ENCODE results near the gene PLCB4. TPM values are rescaled to one million over a fixed set of nuclear protein-coding genes. Genes with fewer than 3 reads are reported as not detected.

PLCB4 gene
- total RNA-seq, 1 experiment from 2014 or later = 12.6 TPM

DNA sequence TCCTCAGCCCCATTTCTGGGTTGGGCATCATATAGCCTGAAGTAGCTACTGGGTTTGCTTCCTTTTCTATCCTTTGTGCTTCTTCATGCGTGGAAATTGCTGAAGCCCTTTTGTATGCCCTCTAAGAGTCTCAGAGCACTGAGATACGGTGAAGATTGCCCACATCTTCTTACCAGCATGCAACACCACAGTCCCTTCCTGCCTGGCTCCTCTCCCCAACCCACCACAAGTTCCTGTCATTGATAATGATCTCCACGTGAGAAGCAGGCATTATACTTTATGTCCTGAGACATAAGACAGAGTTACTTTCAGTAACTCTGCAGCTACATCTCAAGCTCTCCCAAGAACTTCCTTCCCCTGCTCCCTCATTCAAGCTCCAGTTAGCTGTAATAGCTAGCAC lies 15.8 kb upstream of the PLCB4 start (continued):
- TF ChIP-seq, protein P1, sequence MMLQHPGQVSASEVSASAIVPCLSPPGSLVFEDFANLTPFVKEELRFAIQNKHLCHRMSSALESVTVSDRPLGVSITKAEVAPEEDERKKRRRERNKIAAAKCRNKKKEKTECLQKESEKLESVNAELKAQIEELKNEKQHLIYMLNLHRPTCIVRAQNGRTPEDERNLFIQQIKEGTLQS (CRISPR knock-in tag; conservative IDR thresholded peaks at IDR 0.05) = no peak
- TF ChIP-seq, protein P2, sequence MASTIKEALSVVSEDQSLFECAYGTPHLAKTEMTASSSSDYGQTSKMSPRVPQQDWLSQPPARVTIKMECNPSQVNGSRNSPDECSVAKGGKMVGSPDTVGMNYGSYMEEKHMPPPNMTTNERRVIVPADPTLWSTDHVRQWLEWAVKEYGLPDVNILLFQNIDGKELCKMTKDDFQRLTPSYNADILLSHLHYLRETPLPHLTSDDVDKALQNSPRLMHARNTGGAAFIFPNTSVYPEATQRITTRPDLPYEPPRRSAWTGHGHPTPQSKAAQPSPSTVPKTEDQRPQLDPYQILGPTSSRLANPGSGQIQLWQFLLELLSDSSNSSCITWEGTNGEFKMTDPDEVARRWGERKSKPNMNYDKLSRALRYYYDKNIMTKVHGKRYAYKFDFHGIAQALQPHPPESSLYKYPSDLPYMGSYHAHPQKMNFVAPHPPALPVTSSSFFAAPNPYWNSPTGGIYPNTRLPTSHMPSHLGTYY (CRISPR knock-in tag; IDR thresholded peaks at IDR 0.05) = no peak
- TF ChIP-seq ZNF219 (CRISPR knock-in tag; IDR thresholded peaks at IDR 0.05; ENCODE audit: borderline replicate concordance) (no peak), NR2C2 (CRISPR knock-in tag; IDR thresholded peaks at IDR 0.05) (no peak), ZNF317 (CRISPR knock-in tag; IDR thresholded peaks at IDR 0.05; ENCODE audit: borderline replicate concordance, low read depth) (no peak)
- TF ChIP-seq, protein P3, sequence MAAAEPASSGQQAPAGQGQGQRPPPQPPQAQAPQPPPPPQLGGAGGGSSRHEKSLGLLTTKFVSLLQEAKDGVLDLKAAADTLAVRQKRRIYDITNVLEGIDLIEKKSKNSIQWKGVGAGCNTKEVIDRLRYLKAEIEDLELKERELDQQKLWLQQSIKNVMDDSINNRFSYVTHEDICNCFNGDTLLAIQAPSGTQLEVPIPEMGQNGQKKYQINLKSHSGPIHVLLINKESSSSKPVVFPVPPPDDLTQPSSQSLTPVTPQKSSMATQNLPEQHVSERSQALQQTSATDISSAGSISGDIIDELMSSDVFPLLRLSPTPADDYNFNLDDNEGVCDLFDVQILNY (CRISPR knock-in tag; IDR thresholded peaks at IDR 0.05) = no peak
- TF ChIP-seq, protein P4, sequence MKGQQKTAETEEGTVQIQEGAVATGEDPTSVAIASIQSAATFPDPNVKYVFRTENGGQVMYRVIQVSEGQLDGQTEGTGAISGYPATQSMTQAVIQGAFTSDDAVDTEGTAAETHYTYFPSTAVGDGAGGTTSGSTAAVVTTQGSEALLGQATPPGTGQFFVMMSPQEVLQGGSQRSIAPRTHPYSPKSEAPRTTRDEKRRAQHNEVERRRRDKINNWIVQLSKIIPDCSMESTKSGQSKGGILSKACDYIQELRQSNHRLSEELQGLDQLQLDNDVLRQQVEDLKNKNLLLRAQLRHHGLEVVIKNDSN (CRISPR knock-in tag; IDR thresholded peaks at IDR 0.05) = no peak
- TF ChIP-seq, protein P5, sequence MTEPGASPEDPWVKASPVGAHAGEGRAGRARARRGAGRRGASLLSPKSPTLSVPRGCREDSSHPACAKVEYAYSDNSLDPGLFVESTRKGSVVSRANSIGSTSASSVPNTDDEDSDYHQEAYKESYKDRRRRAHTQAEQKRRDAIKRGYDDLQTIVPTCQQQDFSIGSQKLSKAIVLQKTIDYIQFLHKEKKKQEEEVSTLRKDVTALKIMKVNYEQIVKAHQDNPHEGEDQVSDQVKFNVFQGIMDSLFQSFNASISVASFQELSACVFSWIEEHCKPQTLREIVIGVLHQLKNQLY (CRISPR knock-in tag; IDR thresholded peaks at IDR 0.05) = no peak

DNA sequence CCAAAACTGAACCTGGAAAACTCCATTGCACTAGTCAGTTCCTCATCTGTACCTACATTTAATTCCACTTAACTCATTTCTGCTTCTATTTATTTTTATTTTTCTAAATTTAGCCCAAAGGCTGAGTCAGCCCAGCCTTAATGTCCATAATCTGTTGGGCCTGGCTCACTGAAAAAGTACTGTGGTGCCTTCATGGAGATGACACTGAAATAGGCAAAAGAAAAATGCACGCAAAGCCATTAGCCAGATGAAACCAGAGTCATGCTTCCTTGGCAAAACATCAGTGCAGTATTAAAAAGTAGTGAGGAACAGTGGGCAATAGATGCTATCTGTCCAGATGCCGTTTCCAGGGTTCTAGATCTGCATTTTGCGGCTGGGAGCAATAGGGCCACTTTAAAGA lies 14.7 kb upstream of the PLCB4 start:
- POLR2A ChIA-PET = no interaction called here
- no peaks in the 10 kb centered on the region for H3K27me3 Mint-ChIP-seq (ENCODE audit: low read depth)
- no peak overlapping the region for H3K27ac Mint-ChIP-seq
- no peak overlapping the region for H3K4me3 Mint-ChIP-seq
- peaks cover 3% of the 10 kb centered on the region for H3K9me3 Mint-ChIP-seq
- peaks cover 14% of the 10 kb centered on the region for H3K4me1 Mint-ChIP-seq
- DNase-seq (ENCODE audit: low spot score) (no peak), ATAC-seq (no peak)
- peaks cover 3% of the 10 kb centered on the region for H3K36me3 Mint-ChIP-seq
- CTCF ChIA-PET = no interaction called here
- TF ChIP-seq ZNF121 (CRISPR knock-in tag; IDR thresholded peaks at IDR 0.05) = no peak
- TF ChIP-seq, protein P6, sequence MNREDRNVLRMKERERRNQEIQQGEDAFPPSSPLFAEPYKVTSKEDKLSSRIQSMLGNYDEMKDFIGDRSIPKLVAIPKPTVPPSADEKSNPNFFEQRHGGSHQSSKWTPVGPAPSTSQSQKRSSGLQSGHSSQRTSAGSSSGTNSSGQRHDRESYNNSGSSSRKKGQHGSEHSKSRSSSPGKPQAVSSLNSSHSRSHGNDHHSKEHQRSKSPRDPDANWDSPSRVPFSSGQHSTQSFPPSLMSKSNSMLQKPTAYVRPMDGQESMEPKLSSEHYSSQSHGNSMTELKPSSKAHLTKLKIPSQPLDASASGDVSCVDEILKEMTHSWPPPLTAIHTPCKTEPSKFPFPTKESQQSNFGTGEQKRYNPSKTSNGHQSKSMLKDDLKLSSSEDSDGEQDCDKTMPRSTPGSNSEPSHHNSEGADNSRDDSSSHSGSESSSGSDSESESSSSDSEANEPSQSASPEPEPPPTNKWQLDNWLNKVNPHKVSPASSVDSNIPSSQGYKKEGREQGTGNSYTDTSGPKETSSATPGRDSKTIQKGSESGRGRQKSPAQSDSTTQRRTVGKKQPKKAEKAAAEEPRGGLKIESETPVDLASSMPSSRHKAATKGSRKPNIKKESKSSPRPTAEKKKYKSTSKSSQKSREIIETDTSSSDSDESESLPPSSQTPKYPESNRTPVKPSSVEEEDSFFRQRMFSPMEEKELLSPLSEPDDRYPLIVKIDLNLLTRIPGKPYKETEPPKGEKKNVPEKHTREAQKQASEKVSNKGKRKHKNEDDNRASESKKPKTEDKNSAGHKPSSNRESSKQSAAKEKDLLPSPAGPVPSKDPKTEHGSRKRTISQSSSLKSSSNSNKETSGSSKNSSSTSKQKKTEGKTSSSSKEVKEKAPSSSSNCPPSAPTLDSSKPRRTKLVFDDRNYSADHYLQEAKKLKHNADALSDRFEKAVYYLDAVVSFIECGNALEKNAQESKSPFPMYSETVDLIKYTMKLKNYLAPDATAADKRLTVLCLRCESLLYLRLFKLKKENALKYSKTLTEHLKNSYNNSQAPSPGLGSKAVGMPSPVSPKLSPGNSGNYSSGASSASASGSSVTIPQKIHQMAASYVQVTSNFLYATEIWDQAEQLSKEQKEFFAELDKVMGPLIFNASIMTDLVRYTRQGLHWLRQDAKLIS (CRISPR knock-in tag; IDR thresholded peaks at IDR 0.05; ENCODE audit: borderline replicate concordance) = no peak
- TF ChIP-seq ZNF232 (CRISPR knock-in tag; IDR thresholded peaks at IDR 0.05) = no peak
- TF ChIP-seq, protein P7, sequence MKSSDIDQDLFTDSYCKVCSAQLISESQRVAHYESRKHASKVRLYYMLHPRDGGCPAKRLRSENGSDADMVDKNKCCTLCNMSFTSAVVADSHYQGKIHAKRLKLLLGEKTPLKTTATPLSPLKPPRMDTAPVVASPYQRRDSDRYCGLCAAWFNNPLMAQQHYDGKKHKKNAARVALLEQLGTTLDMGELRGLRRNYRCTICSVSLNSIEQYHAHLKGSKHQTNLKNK (CRISPR knock-in tag; IDR thresholded peaks at IDR 0.05) = no peak
- TF ChIP-seq, protein P8, sequence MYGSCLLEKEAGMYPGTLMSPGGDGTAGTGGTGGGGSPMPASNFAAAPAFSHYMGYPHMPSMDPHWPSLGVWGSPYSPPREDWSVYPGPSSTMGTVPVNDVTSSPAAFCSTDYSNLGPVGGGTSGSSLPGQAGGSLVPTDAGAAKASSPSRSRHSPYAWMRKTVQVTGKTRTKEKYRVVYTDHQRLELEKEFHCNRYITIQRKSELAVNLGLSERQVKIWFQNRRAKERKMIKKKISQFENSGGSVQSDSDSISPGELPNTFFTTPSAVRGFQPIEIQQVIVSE (CRISPR knock-in tag; IDR thresholded peaks at IDR 0.05; ENCODE audit: borderline replicate concordance) = no peak
- TF ChIP-seq IRF2 (CRISPR knock-in tag; IDR thresholded peaks at IDR 0.05; ENCODE audit: borderline replicate concordance, low read depth) = no peak
- TF ChIP-seq GRHL2 (CRISPR knock-in tag; IDR thresholded peaks at IDR 0.05; ENCODE audit: insufficient replicate concordance, severe bottlenecking) = no peak
- TF ChIP-seq, protein P9, sequence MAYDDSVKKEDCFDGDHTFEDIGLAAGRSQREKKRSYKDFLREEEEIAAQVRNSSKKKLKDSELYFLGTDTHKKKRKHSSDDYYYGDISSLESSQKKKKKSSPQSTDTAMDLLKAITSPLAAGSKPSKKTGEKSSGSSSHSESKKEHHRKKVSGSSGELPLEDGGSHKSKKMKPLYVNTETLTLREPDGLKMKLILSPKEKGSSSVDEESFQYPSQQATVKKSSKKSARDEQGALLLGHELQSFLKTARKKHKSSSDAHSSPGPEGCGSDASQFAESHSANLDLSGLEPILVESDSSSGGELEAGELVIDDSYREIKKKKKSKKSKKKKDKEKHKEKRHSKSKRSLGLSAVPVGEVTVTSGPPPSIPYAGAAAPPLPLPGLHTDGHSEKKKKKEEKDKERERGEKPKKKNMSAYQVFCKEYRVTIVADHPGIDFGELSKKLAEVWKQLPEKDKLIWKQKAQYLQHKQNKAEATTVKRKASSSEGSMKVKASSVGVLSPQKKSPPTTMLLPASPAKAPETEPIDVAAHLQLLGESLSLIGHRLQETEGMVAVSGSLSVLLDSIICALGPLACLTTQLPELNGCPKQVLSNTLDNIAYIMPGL (CRISPR knock-in tag; IDR thresholded peaks at IDR 0.05) = no peak
- no peak for TF ChIP-seq ZNF396 (CRISPR knock-in tag; IDR thresholded peaks at IDR 0.05; ENCODE audit: borderline replicate concordance)
- TF ChIP-seq, protein P10, sequence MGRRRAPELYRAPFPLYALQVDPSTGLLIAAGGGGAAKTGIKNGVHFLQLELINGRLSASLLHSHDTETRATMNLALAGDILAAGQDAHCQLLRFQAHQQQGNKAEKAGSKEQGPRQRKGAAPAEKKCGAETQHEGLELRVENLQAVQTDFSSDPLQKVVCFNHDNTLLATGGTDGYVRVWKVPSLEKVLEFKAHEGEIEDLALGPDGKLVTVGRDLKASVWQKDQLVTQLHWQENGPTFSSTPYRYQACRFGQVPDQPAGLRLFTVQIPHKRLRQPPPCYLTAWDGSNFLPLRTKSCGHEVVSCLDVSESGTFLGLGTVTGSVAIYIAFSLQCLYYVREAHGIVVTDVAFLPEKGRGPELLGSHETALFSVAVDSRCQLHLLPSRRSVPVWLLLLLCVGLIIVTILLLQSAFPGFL (CRISPR knock-in tag; IDR thresholded peaks at IDR 0.05; ENCODE audit: borderline replicate concordance) = no peak
- TF ChIP-seq NFATC4 (CRISPR knock-in tag; IDR thresholded peaks at IDR 0.05) = no peak
- TF ChIP-seq ZNF423 (CRISPR knock-in tag; IDR thresholded peaks at IDR 0.05) = no peak
- no peak for TF ChIP-seq HMGA2 (CRISPR knock-in tag; IDR thresholded peaks at IDR 0.05)

All from WTC11 (cell line).